T-cell (primary cell): ENCODE results near the gene PGM3. TPM values are rescaled to one million over a fixed set of nuclear protein-coding genes. Genes with fewer than 3 reads are reported as not detected.

Experiments used
- ATAC-seq, 4 experiments: fragments of 200-7000 bp in 3 of 4; fragments of 150-1000 bp in 1 of 4; cut with Tn5 transposase; replicated peaks in 1 of 4; 1 replicate in 3 of 4; 2 replicates in 1 of 4; pipeline ENCODE4 v1.10.0; 2021; ENCODE audit warnings: moderate library complexity in 3 of 4, mild to moderate bottlenecking in 2 of 4, moderate number of reproducible peaks in 1 of 4
- CTCF ChIA-PET, 2 donors: fragments of 300-600 bp; sonication (Branson Sonifier 250); formaldehyde crosslinking; loops; one replicate each; lab custom pipeline; 2022; ENCODE audit warnings: antibody characterized with exemption in 2 of 2; lab: Charles Lee
- POLR2A ChIA-PET, 2 donors: fragments of 300-600 bp; sonication (Branson Sonifier 250); formaldehyde crosslinking; loops; one replicate each; lab custom pipeline; 2022; ENCODE audit warnings: antibody characterized with exemption in 2 of 2; lab: Charles Lee
- DNase-seq, 35 experiments: peaks; one replicate each; pipeline versions ENCODE4 v3.0.0 to v3.0.0-alpha.2; 2013 to 2023
- H3K27ac ChIP-seq: one replicate; pipeline ENCODE4 v1.5.1; 2013; ENCODE audit warnings: low read length
- H3K27me3 ChIP-seq, 2 experiments: replicated peaks in 1 of 2; 1 replicate in 1 of 2; 2 replicates in 1 of 2; pipeline versions ENCODE4 v1.6.1 to v1.7.0; 2013; ENCODE audit warnings: low read length in 1 of 2, mixed read lengths in 1 of 2; ENCODE audit not compliant: control insufficient read depth in 2 of 2, insufficient read depth in 2 of 2; ENCODE audit errors: extremely low read depth in 1 of 2
- H3K36me3 ChIP-seq, 2 donors: 1 replicate in 1 of 2; 2 replicates in 1 of 2; pipeline versions ENCODE4 v1.6.1 to v1.7.0; 2013; ENCODE audit warnings: low read length in 1 of 2; ENCODE audit not compliant: control insufficient read depth in 2 of 2, insufficient read depth in 1 of 2; ENCODE audit errors: extremely low read depth in 1 of 2
- H3K4me1 ChIP-seq, 2 experiments: 1 replicate in 1 of 2; 2 replicates in 1 of 2; pipeline versions ENCODE4 v1.6.1 to v1.7.0; 2013; ENCODE audit warnings: low read length in 2 of 2, mixed read lengths in 1 of 2; ENCODE audit not compliant: insufficient read depth in 2 of 2, control insufficient read depth in 1 of 2; ENCODE audit errors: extremely low read depth in 1 of 2
- H3K4me3 ChIP-seq, 2 donors: 1 replicate in 1 of 2; 2 replicates in 1 of 2; pipeline versions ENCODE4 v1.5.1 to v1.7.0; 2013; ENCODE audit warnings: mild to moderate bottlenecking in 2 of 2, low read length in 1 of 2, moderate library complexity in 1 of 2; ENCODE audit not compliant: control insufficient read depth in 1 of 2; ENCODE audit errors: extremely low read depth in 1 of 2
- H3K9me3 ChIP-seq: 2 replicates; pipeline ENCODE4 v1.7.0; 2013
- H3K27ac Mint-ChIP-seq, 2 donors: one replicate each; pipeline ENCODE4 v1.8.0; 2020 to 2021; ENCODE audit warnings: mild to moderate bottlenecking in 2 of 2, mixed read lengths in 2 of 2
- H3K27me3 Mint-ChIP-seq, 2 donors: one replicate each; pipeline ENCODE4 v1.8.0; 2021 to 2022; ENCODE audit warnings: mixed read lengths in 2 of 2
- H3K36me3 Mint-ChIP-seq: one replicate; pipeline ENCODE4 v1.8.0; 2021; ENCODE audit warnings: mixed read lengths
- H3K4me1 Mint-ChIP-seq, 3 donors: one replicate each; pipeline ENCODE4 v1.8.0; 2020 to 2022; ENCODE audit warnings: mixed read lengths in 3 of 3, mild to moderate bottlenecking in 1 of 3
- H3K4me3 Mint-ChIP-seq, 3 donors: one replicate each; pipeline ENCODE4 v1.8.0; 2020 to 2022; ENCODE audit warnings: mild to moderate bottlenecking in 3 of 3, mixed read lengths in 3 of 3, moderate library complexity in 3 of 3
- H3K9me3 Mint-ChIP-seq, 3 donors: one replicate each; pipeline ENCODE4 v1.8.0; 2020 to 2022; ENCODE audit warnings: mixed read lengths in 3 of 3
- WGBS: methylation state at CpG from one replicate; pipeline ENCODE4 v1.1.5; 2013; ENCODE audit warnings: missing lambda C conversion rate; ENCODE audit not compliant: insufficient coverage; 5-methylcytosine and 5-hydroxymethylcytosine counted together
- total RNA-seq, 35 experiments: library from RNA in 6 of 35; stranded (reverse) in 6 of 35; fragments of 120-200 nt in 1 of 35; gene quantifications; one replicate each; pipeline versions ENCODE4 v1.2.1 to v1.2.4 and lab custom pipeline; 2013 to 2026

PGM3 gene
- total RNA-seq, 5 donors from 2014 or later (not counting 1 experiment from before 2014, with no cell fraction given) = 18.8 to 26.0 (median 24.3) TPM

DNA sequence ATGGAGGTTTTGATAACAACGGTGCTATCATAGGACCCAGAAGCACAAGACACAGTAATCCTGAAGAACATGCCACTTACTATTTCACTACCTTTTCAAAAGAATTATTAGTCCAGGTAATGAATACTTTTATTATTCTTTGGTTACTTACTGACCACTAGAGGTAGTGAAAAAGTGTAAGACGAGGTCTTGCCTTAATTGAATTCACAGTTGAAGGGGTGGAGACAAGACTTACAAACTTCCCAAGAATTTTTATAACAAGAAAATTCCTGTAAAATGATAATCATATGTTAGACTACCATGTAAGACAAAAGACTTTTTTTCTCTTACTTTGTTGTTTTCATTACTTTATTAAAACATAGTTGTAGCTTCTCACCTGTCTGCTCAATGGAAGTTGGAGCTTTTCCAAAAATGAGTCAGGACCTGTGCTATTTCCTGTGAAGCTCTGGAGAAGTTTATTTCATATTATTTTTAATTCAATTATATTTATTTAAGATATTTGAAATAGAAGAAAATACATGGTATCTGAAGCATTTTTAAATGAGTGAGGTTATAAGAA, 73.2 kb downstream of the PGM3 start:
- H3K4me3 Mint-ChIP-seq = no peak overlapping the region
- WGBS = no CpG with 5 or more reads among the region's 2 CpGs
- no peaks in the 10 kb centered on the region for H3K27me3 Mint-ChIP-seq
- H3K27me3 ChIP-seq = no peaks in the 10 kb centered on the region
- ChIA-PET CTCF (no interaction called here), POLR2A (interaction anchor here (0.6 kb wide), 2 partner anchors 44 to 368 kb away, joined by 3 read pairs; no protein-coding TSS in a partner anchor)
- no peak overlapping the region for H3K27ac ChIP-seq
- H3K9me3 ChIP-seq = no peaks in the 10 kb centered on the region
- peaks cover 30% of the 10 kb centered on the region for H3K36me3 Mint-ChIP-seq
- no peak overlapping the region for H3K4me3 ChIP-seq
- H3K9me3 Mint-ChIP-seq = no peaks in the 10 kb centered on the region
- peaks cover 0 to 4% (median 0%) of the 10 kb centered on the region in 3 donors for H3K4me1 Mint-ChIP-seq
- H3K4me1 ChIP-seq = no peaks in the 10 kb centered on the region
- DNase-seq (no peak), ATAC-seq (no peak)
- peaks cover 0 to 33% of the 10 kb centered on the region in 2 donors for H3K36me3 ChIP-seq
- no peak overlapping the region for H3K27ac Mint-ChIP-seq

DNA sequence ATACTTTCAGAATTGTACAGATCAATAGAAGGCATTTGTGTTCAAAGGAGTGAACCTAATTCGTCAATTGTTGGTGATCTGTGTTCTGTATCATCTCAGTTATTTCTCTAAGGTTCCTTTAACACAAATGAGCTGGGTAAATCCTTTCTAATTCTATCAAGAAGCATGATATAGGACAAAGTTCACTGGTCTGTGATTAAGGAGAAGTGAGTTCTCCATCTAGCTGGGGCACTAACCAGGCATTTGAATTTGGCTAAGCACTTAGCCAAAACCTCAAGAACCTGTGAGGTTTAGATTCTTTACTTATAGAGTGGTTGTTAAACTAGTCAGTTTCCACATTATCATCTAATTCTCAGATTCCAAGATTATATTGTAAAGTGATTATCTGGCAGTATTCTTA, 75.3 kb downstream of the PGM3 start:
- Mint-ChIP-seq H3K27me3 (no peaks in the 10 kb centered on the region), H3K4me3 (no peak overlapping the region), H3K36me3 (peaks cover 26% of the 10 kb centered on the region), H3K4me1 (no peaks in the 10 kb centered on the region), H3K27ac (no peak overlapping the region), H3K9me3 (no peaks in the 10 kb centered on the region)
- Histone ChIP-seq H3K36me3 (peaks cover 0 to 17% of the 10 kb centered on the region in 2 donors), H3K4me1 (no peaks in the 10 kb centered on the region), H3K27me3 (no peaks in the 10 kb centered on the region), H3K4me3 (no peak overlapping the region), H3K9me3 (no peaks in the 10 kb centered on the region), H3K27ac (no peak overlapping the region)
- WGBS = no CpG with 5 or more reads among the region's 1 CpG
- POLR2A ChIA-PET = no interaction called here
- CTCF ChIA-PET = interaction anchor here (0.7 to 2.2 kb wide), 2 partner anchors 51 to 99 kb away, joined by 3 to 12 read pairs; partner anchors contain the start of gene DOP1A (in 1 of the 2)
- DNase-seq = no peak
- ATAC-seq = no peak

Other genes with a start within 250 kb of the PGM3 start
- 1 to 10 TPM; 6.2 to 9.3 (median 7.1) TPM for gene UBE3D, start 127.4 kb downstream of the PGM3 start, total RNA-seq
- gene DOP1A, start 125.6 kb downstream of the PGM3 start, total RNA-seq = 10 to 100 TPM; 19.0 to 26.8 (median 25.5) TPM
- gene RWDD2A, start 92 bp upstream of the PGM3 start, total RNA-seq = 1 to 10 TPM; 1.5 to 4.1 (median 2.9) TPM
- 1 to 10 TPM in 2 of 5 donors, under 1 TPM in 3; 0.10 to 1.0 (median 0.88) TPM for gene ME1, start 237.8 kb upstream of the PGM3 start, total RNA-seq